GM12864 (cell line): ENCODE results near the gene SYT10.
"Not testable (repeated sequence)": the region's sequence is repeated elsewhere in the genome, so short reads cannot be mapped to it uniquely, and the experiment has no call there.

Source experiments
- DNase-seq: peaks from one replicate; pipeline ENCODE4 v3.0.0-alpha.2; 2011; ENCODE audit warnings: low read depth
- H3K4me3 ChIP-seq: 2 replicates; pipeline ENCODE4 v1.5.1; 2011; ENCODE audit warnings: mild to moderate bottlenecking, low read depth, low read length, control low read depth
- CTCF ChIP-seq: IDR thresholded peaks from 2 replicates; pipeline ENCODE4 v1.5.1; 2011; ENCODE audit warnings: low read depth, mild to moderate bottlenecking, moderate library complexity, low read length, control low read depth, inconsistent platforms; ENCODE audit errors: missing control alignments

SYT10 gene

GRCh38 chr12:33432992-33433391 lies 6.6 kb downstream of the SYT10 start:
- TF ChIP-seq CTCF: no peak
- no peak overlapping the region for H3K4me3 ChIP-seq
- no peak for DNase-seq

GRCh38 chr12:33431648-33432047 lies 8.0 kb downstream of the SYT10 start:
- no peak for DNase-seq
- TF ChIP-seq CTCF: no peak
- H3K4me3 ChIP-seq: no peak overlapping the region

- no peak for DNase-seq
- no peak for TF ChIP-seq CTCF
- H3K4me3 ChIP-seq: no peak overlapping the region
These were observed 10.2 kb downstream of the SYT10 start for GRCh38 chr12:33429468-33429867.

GRCh38 chr12:33427071-33427470 lies 12.5 kb downstream of the SYT10 start:
- no peak overlapping the region for H3K4me3 ChIP-seq
- DNase-seq: no peak
- TF ChIP-seq CTCF: peak; percentile 23

GRCh38 chr12:33423706-33424105 lies 15.9 kb downstream of the SYT10 start:
- no peak for TF ChIP-seq CTCF
- DNase-seq: no peak
- H3K4me3 ChIP-seq: no peak overlapping the region

GRCh38 chr12:33412410-33412809 lies 27.2 kb downstream of the SYT10 start:
- not testable (repeated sequence) for H3K4me3 ChIP-seq, DNase-seq

GRCh38 chr12:33383503-33383902 lies 56.1 kb downstream of the SYT10 start:
- no peak for DNase-seq
- TF ChIP-seq CTCF: no peak
- no peak overlapping the region for H3K4me3 ChIP-seq

- no peak for TF ChIP-seq CTCF
- no peak for DNase-seq
These were observed 63.5 kb downstream of the SYT10 start for GRCh38 chr12:33376153-33376552.

More at GRCh38 chr12:33376153-33376552, 63.5 kb downstream of the SYT10 start:
- H3K4me3 ChIP-seq: no peak overlapping the region
